Neural cell (in vitro differentiated cells): ENCODE measurements around the gene DTX3L. TPM values are rescaled to one million over a fixed set of nuclear protein-coding genes. Genes with fewer than 3 reads are reported as not detected.

Experiments
- H2AFZ ChIP-seq: fragments of 200-600, 300-800 bp; sonication (generic), shearing (Covaris generic); 2 replicates; pipeline ENCODE4 v1.6.0; 2014; ENCODE audit warnings: low read depth, mild to moderate bottlenecking, antibody characterized with exemption, low read length, moderate library complexity
- H3F3A ChIP-seq: fragments of 200-600 bp; shearing (Covaris generic); 2 replicates; pipeline ENCODE4 v1.6.1; 2016; ENCODE audit warnings: mild to moderate bottlenecking, moderate library complexity, mixed read lengths, antibody characterized with exemption, low read length; ENCODE audit not compliant: insufficient read depth, poor library complexity, severe bottlenecking
- H3K27ac ChIP-seq: fragments of 200-600, 300-800 bp; sonication (generic), shearing (Covaris generic); 2 replicates; pipeline ENCODE4 v1.5.1; 2014; ENCODE audit warnings: mild to moderate bottlenecking, low read length, moderate library complexity
- H3K27me3 ChIP-seq: fragments of 300-800, 200-600 bp; sonication (generic), shearing (Covaris generic); 2 replicates; pipeline ENCODE4 v1.6.0; 2014; ENCODE audit warnings: mild to moderate bottlenecking, low read depth, low read length, moderate library complexity; ENCODE audit not compliant: insufficient read depth
- H3K36me3 ChIP-seq: fragments of 300-800, 200-600 bp; sonication (generic), shearing (Covaris generic); 2 replicates; pipeline ENCODE4 v1.5.1; 2014; ENCODE audit warnings: mild to moderate bottlenecking, antibody characterized with exemption, low read length, moderate library complexity; ENCODE audit not compliant: insufficient read depth
- H3K4me2 ChIP-seq: fragments of 300-800, 200-600 bp; sonication (generic), shearing (Covaris generic); 2 replicates; pipeline ENCODE4 v1.6.0; 2014; ENCODE audit warnings: mild to moderate bottlenecking, low read length
- H3K4me3 ChIP-seq: fragments of 300-800, 200-600 bp; sonication (generic), shearing (Covaris generic); 2 replicates; pipeline ENCODE4 v1.5.1; 2014; ENCODE audit warnings: mild to moderate bottlenecking, low read length, moderate library complexity
- H3K79me2 ChIP-seq: fragments of 200-600 bp; shearing (Covaris generic); replicated peaks from 2 replicates; pipeline ENCODE4 v1.6.0; 2014; ENCODE audit warnings: mild to moderate bottlenecking, low read length, moderate library complexity; ENCODE audit not compliant: insufficient read depth
- H3K9ac ChIP-seq: fragments of 300-800, 200-600 bp; sonication (generic), shearing (Covaris generic); 2 replicates; pipeline ENCODE4 v1.6.1; 2016; ENCODE audit warnings: mild to moderate bottlenecking, low read length, mixed read lengths
- H3K9me2 ChIP-seq: fragments of 200-600 bp; shearing (Covaris generic); 2 replicates; pipeline ENCODE4 v1.6.1; 2016; ENCODE audit warnings: mild to moderate bottlenecking, low read length, mixed read lengths; ENCODE audit not compliant: insufficient read depth
- H3K9me3 ChIP-seq: fragments of 200-600, 300-800 bp; sonication (generic), shearing (Covaris generic); 2 replicates; pipeline ENCODE4 v1.6.1; 2016; ENCODE audit warnings: mild to moderate bottlenecking, mixed run types, low read length, moderate library complexity, mixed read lengths
- H4K20me1 ChIP-seq: fragments of 200-600 bp; shearing (Covaris generic); 2 replicates; pipeline ENCODE4 v1.6.1; 2016; ENCODE audit warnings: mild to moderate bottlenecking, mixed run types; ENCODE audit not compliant: insufficient read depth
- CTCF ChIP-seq: fragments of 450-650 bp; IDR thresholded peaks from 2 replicates; pipeline ENCODE4 v1.5.1; 2014; ENCODE audit warnings: antibody characterized with exemption, mild to moderate bottlenecking, moderate library complexity; ENCODE audit not compliant: poor library complexity, severe bottlenecking
- EP300 ChIP-seq: fragments of 450-650 bp; conservative IDR thresholded peaks from 2 replicates; pipeline ENCODE4 v1.6.1; 2014; ENCODE audit warnings: antibody characterized with exemption, mild to moderate bottlenecking, moderate library complexity; ENCODE audit not compliant: poor library complexity, severe bottlenecking
- EZH2 ChIP-seq: fragments of 200-600, 300-800 bp; shearing (Covaris generic), sonication (generic); IDR thresholded peaks from 2 replicates; pipeline ENCODE4 v1.6.1; 2014; ENCODE audit warnings: antibody characterized with exemption, low read length, borderline replicate concordance, mild to moderate bottlenecking; ENCODE audit not compliant: insufficient read depth, poor library complexity, severe bottlenecking
- MXI1 ChIP-seq: fragments of 450-650 bp; conservative IDR thresholded peaks from 2 replicates; pipeline ENCODE4 v1.6.1; 2014; ENCODE audit warnings: antibody characterized with exemption, mild to moderate bottlenecking; ENCODE audit not compliant: poor library complexity, severe bottlenecking
- POLR2AphosphoS5 ChIP-seq: IDR thresholded peaks from 2 replicates; pipeline ENCODE4 v1.6.1; 2012
- RAD21 ChIP-seq: fragments of 450-650 bp; conservative IDR thresholded peaks from 2 replicates; pipeline ENCODE4 v1.6.1; 2014; ENCODE audit warnings: antibody characterized with exemption, mild to moderate bottlenecking, moderate library complexity
- REST ChIP-seq: IDR thresholded peaks from 2 replicates; pipeline ENCODE4 v1.6.1; 2012; ENCODE audit warnings: borderline replicate concordance
- SMC3 ChIP-seq: fragments of 450-650 bp; conservative IDR thresholded peaks from 2 replicates; pipeline ENCODE4 v1.6.1; 2014; ENCODE audit warnings: antibody characterized with exemption, mild to moderate bottlenecking, moderate library complexity; ENCODE audit not compliant: poor library complexity
- TAF1 ChIP-seq: IDR thresholded peaks from 2 replicates; pipeline ENCODE4 v1.6.1; 2012; ENCODE audit warnings: low read depth
- polyA plus RNA-seq: library from polyadenylated mRNA; depleted of rRNA; stranded (reverse); fragments of >200 nt; gene quantifications from 2 replicates; pipeline ENCODE4 v1.2.3, GENCODE V29; 2014

Gene DTX3L
- polyA plus RNA-seq, 1 donor from 2014 or later: not detected

GRCh38 chr3:122546151-122546550, 18.0 kb upstream of the DTX3L start:
- no peaks in the 10 kb centered on the region for H3K27me3 ChIP-seq

GRCh38 chr3:122548076-122548475, 16.1 kb upstream of the DTX3L start:
- Histone ChIP-seq H3K9me3 (no peaks in the 10 kb centered on the region), H3K4me2 (no peak overlapping the region), H2AFZ (no peak overlapping the region), H3K27me3 (no peaks in the 10 kb centered on the region), H3K36me3 (no peaks in the 10 kb centered on the region), H3K79me2 (no peaks in the 10 kb centered on the region), H4K20me1 (no peaks in the 10 kb centered on the region), H3K4me3 (no peak overlapping the region), H3F3A (no peaks in the 10 kb centered on the region), H3K9me2 (no peaks in the 10 kb centered on the region), H3K9ac (no peak overlapping the region), H3K27ac (no peak overlapping the region)
- no peak for TF ChIP-seq RAD21
- no peak for TF ChIP-seq SMC3
- TF ChIP-seq EZH2: no peak
- no peak for TF ChIP-seq MXI1
- TF ChIP-seq POLR2AphosphoS5: no peak
- no peak for TF ChIP-seq EP300
- TF ChIP-seq TAF1: no peak
- no peak for TF ChIP-seq REST

More at GRCh38 chr3:122546151-122546550, 18.0 kb upstream of the DTX3L start:
- Histone ChIP-seq H3K36me3 (no peaks in the 10 kb centered on the region), H3F3A (no peaks in the 10 kb centered on the region), H3K9ac (no peak overlapping the region), H4K20me1 (no peaks in the 10 kb centered on the region), H3K9me2 (no peaks in the 10 kb centered on the region), H3K4me3 (no peak overlapping the region), H3K9me3 (no peaks in the 10 kb centered on the region), H3K79me2 (no peaks in the 10 kb centered on the region), H2AFZ (no peak overlapping the region), H3K4me2 (no peak overlapping the region), H3K27ac (no peak overlapping the region)
- TF ChIP-seq CTCF (no peak), RAD21 (no peak), TAF1 (no peak), REST (no peak), EZH2 (no peak), POLR2AphosphoS5 (no peak), MXI1 (no peak), SMC3 (no peak), EP300 (no peak)
